ENCODE measurements around the gene GABBR2.

Gene GABBR2

DNA sequence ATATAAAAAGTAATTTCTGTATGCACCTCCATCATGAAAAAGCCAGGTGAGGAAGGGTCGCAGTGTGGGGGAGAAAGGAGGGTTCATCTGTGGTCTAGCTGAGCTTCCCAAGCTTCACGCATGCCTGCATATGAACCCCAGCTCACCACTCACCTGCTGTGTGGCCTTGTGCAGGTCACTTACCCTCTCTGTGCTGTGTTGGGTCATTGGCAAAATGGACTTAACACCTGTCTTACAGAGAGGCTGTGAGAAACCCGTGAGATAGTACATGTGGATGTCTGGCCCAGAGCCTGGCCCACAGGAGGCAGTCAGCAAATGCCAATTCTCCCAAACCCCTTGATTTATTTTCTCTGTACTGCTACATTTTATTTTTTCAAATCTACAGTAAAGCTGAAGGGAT is 88.9 kb downstream of the GABBR2 start:
- no peak for FAIRE-seq

DNA sequence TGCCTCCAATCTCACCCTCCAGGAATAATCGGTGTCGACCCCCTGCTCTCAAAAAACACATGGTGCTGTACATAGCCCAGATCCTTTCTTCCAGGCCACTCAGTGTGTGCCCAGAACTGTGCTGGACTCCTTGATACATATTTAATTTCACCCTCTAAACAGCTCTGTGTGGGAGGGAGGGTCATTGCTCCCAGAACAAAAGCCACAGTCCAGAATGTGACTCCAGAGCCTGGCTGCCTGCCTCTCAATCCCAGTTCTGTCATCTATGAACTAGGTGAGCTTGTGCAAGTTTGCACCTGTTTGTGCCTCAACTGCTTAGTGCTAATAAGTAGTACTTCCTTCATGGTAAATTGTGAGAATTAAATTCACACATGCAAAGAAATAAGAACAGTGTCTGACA is 93.1 kb downstream of the GABBR2 start:
- no peak for FAIRE-seq

DNA sequence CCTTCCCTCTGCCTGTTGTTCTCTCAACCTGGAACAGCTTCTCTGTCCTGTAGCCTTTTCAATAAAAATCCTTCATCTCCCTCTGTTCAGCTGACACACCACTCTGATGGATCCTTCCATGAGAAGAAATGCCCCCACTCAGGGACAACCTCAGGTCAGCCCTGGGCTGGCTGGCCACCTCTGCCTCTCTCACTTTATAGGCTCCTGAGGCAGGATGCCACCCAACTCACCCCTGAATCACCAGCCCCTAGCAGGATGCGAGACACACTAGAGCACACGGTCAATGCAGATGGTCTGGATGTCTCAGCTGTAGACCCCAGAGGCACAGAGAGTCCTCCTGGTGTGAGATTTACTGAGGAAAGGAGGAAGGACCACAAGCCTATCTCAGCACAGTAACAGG is 93.8 kb downstream of the GABBR2 start:
- no peak for FAIRE-seq

DNA sequence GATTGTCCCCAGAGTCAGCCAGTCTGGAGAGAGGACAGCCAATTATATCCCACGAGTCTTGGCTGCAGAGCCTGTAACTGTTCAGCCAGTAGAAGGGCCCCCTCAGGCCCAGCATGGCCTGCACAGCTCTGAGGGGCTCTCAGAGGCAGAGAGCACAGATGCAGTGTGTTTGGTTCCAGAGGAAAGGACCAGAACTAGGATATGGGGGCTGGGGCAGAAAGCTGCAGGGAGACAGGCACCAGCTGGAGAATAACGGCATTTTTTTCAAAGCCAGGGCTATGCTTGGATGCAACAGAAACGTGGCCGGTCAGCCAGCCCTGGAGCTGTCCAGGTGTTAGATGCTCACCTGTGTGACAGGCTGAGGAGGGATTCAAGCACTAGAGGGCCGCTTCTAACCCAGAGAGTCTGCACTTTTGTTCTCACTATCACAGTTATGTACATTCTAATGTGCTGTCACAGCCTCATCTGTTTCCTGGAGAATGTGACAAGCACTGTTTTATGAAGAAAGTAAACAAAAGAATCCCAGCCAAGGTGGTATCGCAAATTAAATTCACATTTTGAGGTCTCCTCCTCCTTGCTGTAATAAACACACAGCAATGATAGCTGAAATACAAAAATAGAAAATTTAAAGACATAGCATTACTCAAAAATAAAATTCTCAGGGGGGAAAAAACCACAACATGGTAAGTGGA is 96.5 kb downstream of the GABBR2 start:
- FAIRE-seq: no peak

DNA sequence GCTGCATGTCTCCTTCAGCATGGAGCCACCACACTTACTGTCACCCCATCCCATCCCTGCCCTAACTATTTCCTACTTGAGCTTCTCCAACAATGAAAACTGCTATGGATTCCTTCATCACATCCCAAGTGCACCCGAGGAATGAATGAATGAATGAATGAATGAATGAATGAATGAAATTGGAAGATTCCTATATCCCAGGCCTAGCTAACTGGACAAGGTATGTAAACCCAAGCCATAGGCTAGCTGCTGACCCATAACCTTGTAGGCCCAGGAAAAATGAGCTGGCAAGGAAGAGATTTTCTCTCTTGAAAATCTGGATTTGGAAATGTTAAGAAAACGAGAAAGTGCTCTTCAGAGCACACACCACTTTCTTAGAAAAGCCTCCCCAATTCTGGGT is 97.4 kb downstream of the GABBR2 start:
- FAIRE-seq: no peak

DNA sequence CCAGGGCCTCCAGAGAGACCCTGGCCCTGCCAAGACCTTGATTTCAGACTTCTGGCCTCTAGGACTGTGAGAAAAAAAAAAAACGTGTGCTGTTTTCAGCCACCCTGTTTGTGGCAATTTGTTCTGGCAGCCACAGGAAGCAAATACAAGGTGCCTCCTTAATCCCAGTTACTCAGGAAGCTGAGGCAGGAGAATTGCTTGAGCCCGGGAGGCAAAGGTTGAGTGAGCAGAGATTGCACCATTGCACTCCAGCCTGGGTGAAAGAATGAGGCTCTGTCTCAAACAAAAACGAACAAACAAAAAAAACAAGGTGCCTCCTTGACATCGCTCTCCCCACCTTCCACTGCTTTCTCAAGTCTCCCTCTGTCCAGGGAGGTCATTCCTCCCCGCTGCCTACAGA is 98.0 kb downstream of the GABBR2 start:
- FAIRE-seq: no peak

DNA sequence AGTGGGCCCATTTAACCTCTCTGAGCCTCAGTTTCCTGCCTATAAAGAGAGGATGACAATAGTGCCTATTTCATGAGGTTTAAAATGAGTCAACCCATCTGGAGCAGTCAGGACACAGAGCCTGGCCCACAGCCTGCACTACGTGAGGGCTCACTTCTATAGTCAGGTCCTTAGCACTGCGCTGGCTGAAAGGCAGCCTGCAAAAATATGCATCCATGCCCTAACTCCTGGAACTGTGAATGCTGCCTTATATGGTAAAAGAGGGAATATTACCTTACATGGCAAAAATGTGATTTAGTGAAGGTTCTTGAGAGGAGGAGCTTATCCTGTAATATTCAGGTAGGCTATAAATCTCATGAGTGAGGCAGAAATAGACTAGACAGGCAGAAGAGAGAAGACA is 98.5 kb downstream of the GABBR2 start:
- FAIRE-seq: no peak

DNA sequence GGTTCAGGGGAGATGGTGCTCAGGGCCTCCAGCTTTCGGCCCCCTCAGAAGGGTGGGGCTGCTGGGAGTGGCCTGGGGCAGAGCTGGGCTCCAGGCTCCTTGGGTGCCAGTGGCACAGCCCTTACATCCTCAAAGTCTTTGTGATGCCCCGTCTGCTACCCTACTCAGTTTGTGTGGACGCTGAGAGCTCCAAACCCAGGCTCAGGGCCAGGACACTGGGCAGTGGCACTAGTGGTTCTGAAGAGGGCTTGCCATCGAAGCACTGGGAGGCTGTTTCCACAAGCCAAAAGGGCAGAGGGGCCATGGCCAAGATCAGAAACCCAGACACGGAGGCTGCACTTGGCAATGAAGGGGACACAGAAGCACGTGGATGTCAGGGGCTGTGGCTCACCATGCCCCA is 99.1 kb downstream of the GABBR2 start:
- no peak for FAIRE-seq

DNA sequence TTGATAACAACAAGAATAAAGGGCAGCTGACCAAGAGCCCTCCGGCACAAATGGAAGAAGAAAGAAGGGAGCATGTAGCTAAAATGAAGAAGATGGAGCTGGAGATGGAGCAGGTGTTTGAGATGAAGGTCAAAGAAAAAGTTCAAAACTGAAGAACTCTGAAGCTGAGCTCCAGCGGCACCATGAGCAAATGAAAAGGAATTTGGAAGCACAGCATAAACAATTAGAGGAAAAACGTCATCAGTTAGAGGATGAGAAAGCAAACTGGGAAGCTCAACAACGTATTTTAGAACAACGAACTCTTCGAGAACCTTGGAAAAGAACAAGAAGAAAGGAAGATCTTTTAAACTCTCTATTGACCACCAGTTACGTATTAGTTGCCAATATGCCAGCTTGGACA is 100.9 kb downstream of the GABBR2 start:
- no peak for FAIRE-seq

DNA sequence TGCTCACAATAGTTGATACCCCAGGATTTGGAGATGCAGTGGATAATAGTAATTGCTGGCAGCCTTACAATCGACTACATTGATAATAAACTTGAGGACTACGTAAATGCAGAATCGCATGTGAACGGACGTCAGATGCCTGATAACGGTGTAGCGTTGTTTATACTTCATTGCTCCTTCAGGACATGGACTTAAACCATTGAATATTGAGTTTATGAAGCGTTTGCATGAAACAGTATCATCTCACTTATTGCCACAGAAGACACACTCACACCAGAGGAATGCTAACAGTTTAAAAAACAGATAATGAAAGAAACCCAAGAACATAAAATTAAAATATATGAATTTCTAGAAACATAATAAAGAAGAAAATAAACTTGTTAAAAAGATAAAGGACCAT is 101.6 kb downstream of the GABBR2 start:
- FAIRE-seq: no peak

DNA sequence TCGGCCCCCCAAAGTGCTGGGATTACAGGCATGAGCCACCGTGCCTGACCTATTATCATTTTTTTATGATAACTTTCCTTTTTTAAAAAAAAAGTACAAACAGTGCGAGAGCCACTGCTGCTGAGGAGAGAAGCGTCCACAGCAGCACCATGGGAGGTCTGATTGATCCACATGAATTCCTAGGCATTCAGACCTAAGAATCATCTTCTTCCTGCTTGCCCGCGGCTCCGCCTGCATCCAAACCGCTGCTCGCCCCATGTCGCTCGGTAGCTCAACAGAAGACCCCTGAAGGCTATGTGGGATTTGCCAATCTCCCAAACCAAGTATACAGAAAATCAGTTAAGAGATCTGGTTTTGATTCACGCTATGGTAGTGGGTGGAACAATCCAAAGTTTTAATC is 102.0 kb downstream of the GABBR2 start:
- FAIRE-seq: no peak

DNA sequence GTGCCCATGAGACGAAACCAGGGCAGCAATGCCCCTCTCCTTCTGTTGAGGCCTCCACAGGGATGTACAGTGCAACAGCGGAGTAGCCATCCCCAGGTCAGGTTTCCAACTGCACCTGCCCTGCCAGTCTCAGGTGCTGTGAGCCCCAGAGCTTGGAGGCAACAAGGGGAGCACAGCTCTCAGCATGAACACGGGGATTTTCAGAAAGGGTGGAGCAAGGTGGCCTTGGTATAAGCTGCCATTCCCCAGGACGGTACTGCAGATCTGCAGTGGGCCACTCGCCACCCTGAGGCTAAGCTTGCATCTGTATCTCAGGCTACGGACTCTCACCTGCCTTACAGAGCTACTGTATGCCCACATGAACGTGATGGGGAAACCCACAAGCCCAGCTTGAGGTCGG is 103.6 kb downstream of the GABBR2 start:
- no peak for FAIRE-seq

DNA sequence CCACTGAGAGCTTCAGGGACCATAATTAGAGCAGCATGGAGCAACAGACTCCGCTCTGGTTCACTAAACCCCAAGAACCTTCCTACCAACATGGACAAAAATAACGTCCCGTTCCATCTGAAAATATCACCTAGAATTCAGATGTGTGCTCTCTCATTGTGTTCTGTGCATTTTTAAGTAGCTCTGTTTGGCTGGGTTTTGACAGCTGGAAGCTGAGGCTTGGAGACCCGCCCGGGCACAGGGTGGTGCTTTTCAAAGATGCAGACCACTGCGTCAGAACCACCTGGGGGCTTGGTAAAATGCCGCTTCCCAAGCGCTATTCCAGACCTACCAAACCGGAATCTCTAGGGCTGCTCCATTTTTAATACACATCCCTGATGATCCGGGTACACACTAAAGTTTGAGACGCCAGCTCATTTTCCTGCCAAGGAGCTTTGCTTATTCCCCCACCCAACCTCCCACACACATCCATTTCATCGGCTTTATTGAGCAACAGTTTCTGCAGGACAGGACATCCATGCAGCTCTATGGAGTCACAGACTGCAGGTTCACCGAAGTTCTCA is 104.8 kb downstream of the GABBR2 start:
- FAIRE-seq: no peak

DNA sequence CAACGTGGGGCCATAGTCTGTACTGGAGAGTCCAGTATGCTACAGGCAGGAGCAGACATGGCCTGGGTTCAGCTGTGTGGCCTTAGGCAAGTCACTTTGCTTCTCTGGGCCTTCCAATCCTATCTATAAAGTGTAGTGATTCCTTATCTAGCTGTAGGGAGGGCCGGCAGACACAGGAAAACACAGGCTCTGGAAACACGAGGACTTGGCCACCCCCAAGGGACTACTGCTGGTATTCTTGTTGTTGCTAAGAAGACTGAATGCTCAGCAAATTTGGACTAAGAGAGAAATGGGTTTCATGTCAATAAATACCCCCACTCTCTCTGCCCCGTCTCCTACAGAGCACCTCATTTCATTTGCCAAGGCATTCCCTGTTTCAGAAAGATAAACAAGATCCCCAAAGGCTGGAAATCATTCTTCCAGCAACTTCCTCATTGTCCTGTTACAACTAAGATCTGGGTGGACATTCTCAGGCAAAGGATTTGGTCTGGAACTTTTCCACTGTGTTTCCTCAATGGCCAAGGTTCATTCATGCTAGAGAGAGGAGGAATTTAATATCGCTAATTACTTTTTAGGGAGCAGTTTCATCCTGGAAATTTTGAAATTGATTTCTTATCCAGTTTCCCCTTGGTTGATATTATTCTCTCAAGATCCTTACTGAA is 105.8 kb downstream of the GABBR2 start:
- FAIRE-seq: no peak

DNA sequence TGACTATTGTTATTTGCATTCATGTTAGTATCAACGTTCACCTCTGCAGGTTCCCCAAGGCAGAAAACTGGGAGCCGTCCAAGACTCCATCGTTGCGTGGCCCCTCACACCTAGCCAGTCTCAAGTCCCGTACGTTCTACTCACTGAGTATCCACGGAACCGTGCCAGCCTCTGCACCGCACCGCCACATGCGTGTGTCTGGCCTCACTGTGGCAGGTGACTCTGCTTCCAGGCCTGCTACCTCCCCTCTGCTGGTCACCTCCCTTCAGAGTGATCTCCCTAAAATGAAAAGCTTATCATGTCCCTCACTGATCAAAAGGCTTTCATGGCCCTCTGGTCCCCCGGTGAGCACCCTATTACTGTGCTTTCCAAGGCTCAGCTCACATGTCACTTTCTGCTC is 108.1 kb downstream of the GABBR2 start:
- no peak for FAIRE-seq

DNA sequence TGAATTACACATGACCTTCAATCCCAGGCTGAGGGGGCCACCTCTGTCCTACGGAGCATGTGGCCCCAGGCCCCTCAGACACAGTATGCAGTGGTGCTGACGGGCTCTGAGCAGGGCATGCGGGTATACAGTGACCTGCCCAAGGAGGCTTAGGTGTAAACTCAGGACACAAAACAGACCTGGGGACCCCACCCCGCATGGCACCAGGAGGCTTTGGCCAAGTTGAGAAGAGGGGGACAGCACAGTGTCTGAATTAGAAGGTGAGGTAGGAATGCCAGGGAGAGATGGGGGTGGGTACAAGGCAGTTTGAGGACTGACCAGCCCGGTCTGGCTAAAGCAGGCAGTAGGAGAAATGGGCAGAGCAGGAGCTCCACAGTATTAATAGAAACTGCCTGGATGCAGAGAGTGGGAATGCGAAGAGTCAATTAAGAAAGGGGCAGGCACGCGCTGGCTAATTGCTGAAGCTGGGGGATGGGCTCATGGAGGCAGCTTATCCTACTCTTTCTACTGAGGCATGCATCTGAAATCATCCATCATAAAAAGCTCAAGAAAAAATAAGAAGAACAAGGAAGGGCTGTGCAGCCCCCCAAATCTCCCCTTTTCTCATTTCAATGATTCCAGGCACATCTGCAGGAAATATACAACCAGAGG is 109.0 kb downstream of the GABBR2 start:
- no peak for FAIRE-seq

DNA sequence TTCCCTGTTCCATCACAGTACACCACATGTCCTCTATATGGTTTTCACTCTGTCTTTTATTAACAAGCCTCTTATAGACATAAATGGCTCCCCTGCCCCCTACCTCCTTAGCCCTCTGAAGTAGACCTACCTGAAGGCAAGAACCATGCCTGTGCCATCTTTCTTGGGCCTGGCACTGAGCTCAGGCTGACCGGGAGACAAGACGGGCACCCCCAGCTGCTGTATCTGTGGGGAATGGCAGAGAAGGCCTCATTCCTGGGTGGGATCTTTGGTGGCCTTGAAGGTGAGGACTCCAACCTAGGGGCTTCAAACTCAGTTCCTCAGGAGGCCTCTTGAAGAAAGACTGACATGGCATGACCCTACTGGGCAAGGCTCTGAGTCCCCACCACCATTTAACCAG is 109.9 kb downstream of the GABBR2 start:
- FAIRE-seq: no peak

DNA sequence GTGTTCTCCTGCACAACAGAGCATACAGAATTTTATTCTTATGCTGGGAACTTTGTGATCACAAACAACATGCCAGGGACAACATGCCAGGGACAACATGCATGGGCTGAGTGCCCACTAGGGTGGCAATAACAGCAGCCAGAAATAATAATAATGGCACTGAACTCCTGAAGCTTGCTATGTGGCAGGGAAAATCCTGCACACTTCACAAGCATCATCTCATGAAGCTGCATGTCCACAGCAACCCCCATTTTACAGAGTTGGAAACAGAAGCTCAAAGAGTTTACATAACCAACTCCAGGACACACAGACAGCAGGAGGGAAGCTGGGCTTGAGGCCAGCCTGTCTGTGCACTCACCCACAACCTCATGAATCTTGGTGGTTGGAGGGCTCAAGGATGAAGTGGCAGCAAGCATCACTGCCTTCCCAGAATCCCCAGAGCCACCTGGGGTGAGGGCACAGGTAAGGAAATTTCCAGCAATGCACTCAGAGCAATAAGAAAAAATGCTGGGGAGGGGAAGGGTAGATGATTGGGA is 111.4 kb downstream of the GABBR2 start:
- no peak for FAIRE-seq

DNA sequence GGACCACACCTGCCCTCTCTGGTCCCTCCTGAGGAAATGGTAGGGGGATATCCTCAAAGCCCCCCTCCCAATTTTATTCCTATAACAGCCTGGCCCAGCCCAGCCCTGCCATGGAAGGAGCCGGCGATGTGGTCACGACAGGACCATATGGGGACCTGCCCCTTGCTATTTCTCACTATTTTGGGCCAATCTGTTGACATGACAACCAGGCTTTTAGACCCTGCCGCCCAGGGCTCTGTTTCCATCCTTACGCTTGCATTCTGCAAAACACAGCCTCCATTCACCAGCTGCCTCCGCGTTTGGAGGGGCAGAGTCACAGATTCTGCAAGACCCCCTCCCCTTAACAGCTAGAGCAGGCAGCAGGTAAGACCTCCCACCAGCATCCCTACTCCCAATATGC is 112.2 kb downstream of the GABBR2 start:
- FAIRE-seq: no peak

DNA sequence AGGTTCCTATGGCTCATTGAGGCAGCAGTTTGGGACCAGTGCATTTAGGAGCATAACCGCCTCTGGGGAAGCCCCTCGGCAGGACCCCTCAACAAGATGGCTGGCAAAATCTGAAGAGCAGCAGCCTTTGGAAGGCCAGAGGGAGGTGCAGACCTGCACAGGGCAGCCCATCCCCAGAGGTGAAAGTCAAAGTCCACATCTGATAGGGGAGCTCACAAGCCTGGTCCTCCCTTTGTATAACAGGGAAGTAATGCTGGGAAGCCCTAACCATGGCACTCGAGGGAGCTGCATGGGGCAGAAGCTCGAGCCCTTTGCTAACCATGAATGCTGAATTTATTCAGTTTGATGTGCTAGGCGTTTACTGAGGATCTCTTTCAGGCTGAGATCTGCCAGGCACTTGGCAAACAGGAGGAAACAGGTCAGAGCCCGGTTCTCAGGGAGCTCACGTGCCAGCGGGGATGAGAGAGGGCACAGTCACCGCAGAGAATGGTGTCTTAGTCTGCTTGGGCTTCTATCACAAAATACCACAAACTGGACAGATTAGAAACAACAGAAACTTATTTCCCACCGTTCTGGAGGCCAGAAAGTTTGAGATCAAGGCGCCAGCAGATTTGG is 114.1 kb downstream of the GABBR2 start:
- FAIRE-seq: no peak

DNA sequence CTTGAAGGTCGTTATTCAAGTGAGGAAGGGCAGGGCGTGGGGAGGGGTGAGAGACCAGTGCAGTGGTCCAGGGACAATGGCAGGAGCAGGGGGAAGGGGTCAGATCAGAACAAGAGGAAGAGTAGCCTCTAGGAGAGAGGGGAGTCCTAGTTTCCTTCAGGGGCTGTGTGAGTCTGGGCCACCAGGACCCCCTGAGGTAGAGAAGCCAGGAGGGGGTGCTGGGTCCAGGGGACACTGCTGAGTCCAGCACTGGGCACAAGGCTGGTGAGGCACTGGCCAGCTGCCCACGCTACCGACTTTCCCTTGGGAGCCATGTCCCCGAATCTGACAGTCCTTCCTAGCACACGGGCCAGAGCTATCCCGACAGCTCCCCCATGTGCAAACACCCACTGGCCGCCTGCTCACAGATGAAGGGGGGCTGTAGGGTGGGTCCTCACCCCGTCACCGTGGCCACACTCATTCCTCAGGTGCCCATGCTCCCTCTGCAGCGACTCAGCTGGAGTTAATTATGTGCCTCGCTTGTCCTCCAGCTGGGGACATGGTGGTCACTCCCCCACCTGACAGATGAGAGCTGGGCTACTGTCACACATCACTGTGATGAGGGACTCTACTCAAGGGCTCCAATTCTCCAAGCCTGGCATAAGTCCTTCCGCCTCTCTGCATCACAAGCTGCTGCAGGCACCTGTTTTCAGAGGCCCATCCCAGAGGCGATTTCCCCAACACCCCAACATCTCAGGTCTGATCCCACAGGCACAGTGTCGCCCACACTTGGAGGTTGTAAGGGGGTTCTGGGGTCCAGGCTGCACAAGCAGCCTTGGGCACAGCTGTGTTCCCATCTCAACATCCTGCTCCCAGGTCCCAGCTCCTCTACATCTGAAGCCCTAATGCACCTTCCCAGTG is 115.1 kb downstream of the GABBR2 start:
- no peak for FAIRE-seq

DNA sequence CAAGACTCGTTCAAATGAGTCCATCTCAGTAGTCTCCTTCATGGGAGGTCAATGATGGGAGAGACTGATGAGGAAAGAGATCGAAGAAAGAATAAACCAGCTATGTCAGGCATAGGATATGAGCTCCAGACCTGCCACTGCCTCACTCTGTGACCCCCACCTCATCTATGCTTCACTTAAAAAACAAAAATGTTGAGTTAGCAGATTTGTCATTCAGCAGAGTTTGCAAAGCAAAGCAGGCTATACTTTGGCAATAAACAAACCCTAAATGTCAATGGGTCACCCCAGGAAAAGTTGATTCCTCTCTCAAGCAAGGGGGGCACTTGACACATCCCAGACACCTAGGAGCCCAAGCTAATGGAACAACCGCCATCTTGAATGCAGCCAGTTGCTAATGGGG is 117.0 kb downstream of the GABBR2 start:
- no peak for FAIRE-seq
